OCI-LY3 (cell line): Measurements from ENCODE around the gene ELP2.
"Not testable (repeated sequence)": the region's sequence is repeated elsewhere in the genome, so short reads cannot be mapped to it uniquely, and the experiment has no call there.

Experiments
- H2AFZ ChIP-seq: fragments of 200-600, 300-600 bp; shearing (Covaris generic); 2 replicates; pipeline ENCODE4 v1.6.0; 2014; ENCODE audit warnings: antibody characterized with exemption, low read depth, low read length
- H3K27ac ChIP-seq: fragments of 200-600, 300-600 bp; sonication (generic); 2 replicates; pipeline ENCODE4 v1.5.1; 2014; ENCODE audit warnings: mild to moderate bottlenecking, low read length, moderate library complexity, mixed read lengths
- H3K27me3 ChIP-seq: fragments of 200-600, 300-600 bp; sonication (generic); 2 replicates; pipeline ENCODE4 v1.6.1; 2014; ENCODE audit warnings: low read depth, low read length, mixed read lengths
- H3K36me3 ChIP-seq: fragments of 200-600, 300-600 bp; sonication (generic); replicated peaks from 2 replicates; pipeline ENCODE3; 2014; ENCODE audit warnings: low read depth, low read length, mixed read lengths
- H3K4me1 ChIP-seq: fragments of 300-600, 200-600 bp; sonication (generic); 2 replicates; pipeline ENCODE4 v1.6.1; 2014; ENCODE audit warnings: low read length, mixed read lengths
- H3K4me2 ChIP-seq: fragments of 200-600, 300-600 bp; sonication (generic); 2 replicates; pipeline ENCODE4 v1.6.1; 2014; ENCODE audit warnings: low read length, mixed read lengths
- H3K4me3 ChIP-seq: fragments of 300-600, 200-600 bp; sonication (generic); 2 replicates; pipeline ENCODE4 v1.5.1; 2014; ENCODE audit warnings: antibody characterized with exemption, mild to moderate bottlenecking, low read length, moderate library complexity
- H3K79me2 ChIP-seq: fragments of 300-600, 200-600 bp; shearing (Covaris generic); 2 replicates; pipeline ENCODE4 v1.6.1; 2014; ENCODE audit warnings: mild to moderate bottlenecking, low read length, mixed read lengths
- H3K9ac ChIP-seq: fragments of 300-600, 200-600 bp; shearing (Covaris generic); 2 replicates; pipeline ENCODE4 v1.6.0; 2014; ENCODE audit warnings: mild to moderate bottlenecking, low read length, moderate library complexity
- H3K9me3 ChIP-seq: fragments of 200-600, 300-600 bp; shearing (Covaris generic); 2 replicates; pipeline ENCODE4 v1.6.1; 2014; ENCODE audit warnings: low read length, mixed read lengths; ENCODE audit not compliant: insufficient read depth
- H4K20me1 ChIP-seq: fragments of 200-600, 300-600 bp; sonication (generic); 2 replicates; pipeline ENCODE4 v1.6.1; 2016; ENCODE audit warnings: low read length, mixed read lengths; ENCODE audit not compliant: insufficient read depth
- CTCF ChIP-seq: fragments of 200-600, 300-600 bp; sonication (generic); IDR thresholded peaks from 2 replicates; pipeline ENCODE4 v1.5.1; 2014; ENCODE audit warnings: antibody characterized with exemption, low read length, low read depth
- EZH2phosphoT487 ChIP-seq: fragments of 200-600 bp; shearing (Covaris generic); IDR thresholded peaks from 2 replicates; pipeline ENCODE4 v1.6.1; 2018; ENCODE audit warnings: antibody characterized with exemption, mixed run types, low read depth

Gene ELP2

GRCh38 chr18:36109737-36110136, 20.0 kb upstream of the ELP2 start:
- Histone ChIP-seq H3K4me2 (no peak overlapping the region), H3K4me1 (peaks cover 20% of the 10 kb centered on the region), H3K79me2 (no peaks in the 10 kb centered on the region), H3K27ac (no peak overlapping the region), H2AFZ (no peak overlapping the region), H3K36me3 (peaks cover 48% of the 10 kb centered on the region), H3K27me3 (no peaks in the 10 kb centered on the region), H3K9me3 (no peaks in the 10 kb centered on the region), H4K20me1 (no peaks in the 10 kb centered on the region; the same call in 1 of the 2 replicates), H3K4me3 (no peak overlapping the region), H3K9ac (no peak overlapping the region)
- TF ChIP-seq CTCF (no peak), EZH2phosphoT487 (no peak)

- no peak for TF ChIP-seq EZH2phosphoT487
- no peak for TF ChIP-seq CTCF
- peaks cover 61% of the 10 kb centered on the region for H3K36me3 ChIP-seq
- H2AFZ ChIP-seq, result no peak overlapping the region
- H3K79me2 ChIP-seq, result no peaks in the 10 kb centered on the region
- H3K9me3 ChIP-seq, result no peaks in the 10 kb centered on the region
- no peaks in the 10 kb centered on the region for H3K27me3 ChIP-seq
- no peak overlapping the region for H3K4me3 ChIP-seq
- peaks cover 14% of the 10 kb centered on the region for H3K4me1 ChIP-seq
- H3K27ac ChIP-seq, result no peak overlapping the region
- H3K4me2 ChIP-seq, result no peak overlapping the region
- H4K20me1 ChIP-seq, result no peaks in the 10 kb centered on the region; the same call in 1 of the 2 replicates
- no peak overlapping the region for H3K9ac ChIP-seq
Measured at GRCh38 chr18:36112302-36112701, 17.4 kb upstream of the ELP2 start.

- Histone ChIP-seq H3K9ac (no peak overlapping the region), H3K9me3 (no peaks in the 10 kb centered on the region), H4K20me1 (no peaks in the 10 kb centered on the region), H3K79me2 (no peaks in the 10 kb centered on the region), H3K4me3 (no peak overlapping the region), H3K27me3 (no peaks in the 10 kb centered on the region), H3K36me3 (peaks cover 57% of the 10 kb centered on the region), H2AFZ (no peak overlapping the region), H3K4me1 (no peaks in the 10 kb centered on the region), H3K4me2 (no peak overlapping the region), H3K27ac (no peak overlapping the region)
- TF ChIP-seq EZH2phosphoT487, result no peak
- TF ChIP-seq CTCF, result no peak
Measured at GRCh38 chr18:36114251-36114650, 15.4 kb upstream of the ELP2 start.

GRCh38 chr18:36114738-36115137, 15.0 kb upstream of the ELP2 start:
- TF ChIP-seq EZH2phosphoT487 (no peak), CTCF (no peak)
- H3K4me3 ChIP-seq, result no peak overlapping the region
- H4K20me1 ChIP-seq, result no peaks in the 10 kb centered on the region
- no peaks in the 10 kb centered on the region for H3K27me3 ChIP-seq
- peaks cover 52% of the 10 kb centered on the region for H3K36me3 ChIP-seq
- H2AFZ ChIP-seq, result no peak overlapping the region
- no peaks in the 10 kb centered on the region for H3K4me1 ChIP-seq
- no peak overlapping the region for H3K27ac ChIP-seq
- no peaks in the 10 kb centered on the region for H3K9me3 ChIP-seq
- no peak overlapping the region for H3K9ac ChIP-seq
- no peak overlapping the region for H3K4me2 ChIP-seq
- H3K79me2 ChIP-seq, result no peaks in the 10 kb centered on the region

GRCh38 chr18:36116771-36117170, 12.9 kb upstream of the ELP2 start:
- not testable (repeated sequence) for H3K9me3 ChIP-seq, H3K27me3 ChIP-seq, H3K4me1 ChIP-seq, H3K4me2 ChIP-seq, H4K20me1 ChIP-seq, H3K79me2 ChIP-seq, H3K27ac ChIP-seq, H3K9ac ChIP-seq, H3K4me3 ChIP-seq, H2AFZ ChIP-seq
- peaks cover 48% of the 10 kb centered on the region for H3K36me3 ChIP-seq
